Neuronal stem cell (in vitro differentiated cells): ENCODE results near the gene DPT.

Experiments used
- DNase-seq: peaks from one replicate; pipeline ENCODE4 v3.0.0-alpha.2; 2013; ENCODE audit warnings: low spot score
- H2AFZ ChIP-seq: one replicate; pipeline ENCODE4 v1.6.1; 2013; ENCODE audit warnings: mild to moderate bottlenecking, low read length, inconsistent platforms
- H2AK5ac ChIP-seq: 2 replicates; pipeline ENCODE4 v1.6.1; 2013; ENCODE audit warnings: low read depth, mild to moderate bottlenecking, inconsistent platforms, low read length, moderate library complexity, mixed read lengths
- H2BK120ac ChIP-seq: 2 replicates; pipeline ENCODE4 v1.6.1; 2013; ENCODE audit warnings: low read depth, mild to moderate bottlenecking, inconsistent platforms, low read length, moderate library complexity, mixed read lengths
- H2BK12ac ChIP-seq: one replicate; pipeline ENCODE4 v1.6.1; 2013; ENCODE audit warnings: low read length, inconsistent platforms
- H2BK15ac ChIP-seq: 2 replicates; pipeline ENCODE4 v1.6.1; 2013; ENCODE audit warnings: mild to moderate bottlenecking, low read length, inconsistent platforms, mixed read lengths
- H2BK5ac ChIP-seq: one replicate; pipeline ENCODE4 v1.6.1; 2013; ENCODE audit warnings: inconsistent platforms, mild to moderate bottlenecking, low read length, moderate library complexity
- H3K14ac ChIP-seq: one replicate; pipeline ENCODE4 v1.6.1; 2013; ENCODE audit warnings: low read length, inconsistent platforms
- H3K18ac ChIP-seq: 2 replicates; pipeline ENCODE4 v1.6.1; 2013; ENCODE audit warnings: low read length, inconsistent platforms
- H3K23ac ChIP-seq: 2 replicates; pipeline ENCODE4 v1.6.1; 2013; ENCODE audit warnings: low read depth, mild to moderate bottlenecking, mixed read lengths, low read length, inconsistent platforms; ENCODE audit not compliant: poor library complexity
- H3K27ac ChIP-seq: replicated peaks from 3 replicates; pipeline ENCODE4 v1.5.1; 2013; ENCODE audit warnings: low read length, inconsistent platforms
- H3K27me3 ChIP-seq, 3 experiments: 2 replicates each; pipeline ENCODE4 v1.6.1; 2013; ENCODE audit warnings: low read length in 3 of 3, mild to moderate bottlenecking in 2 of 3, inconsistent platforms in 1 of 3, low read depth in 1 of 3, mixed read lengths in 1 of 3, moderate library complexity in 1 of 3; ENCODE audit not compliant: control insufficient read depth in 3 of 3, insufficient read depth in 3 of 3
- H3K36me3 ChIP-seq, 2 donors: replicated peaks in 1 of 2; 2 replicates each; pipeline ENCODE4 v1.6.1; 2013; ENCODE audit warnings: low read length in 2 of 2; ENCODE audit not compliant: control insufficient read depth in 2 of 2, insufficient read depth in 2 of 2
- H3K4ac ChIP-seq: 2 replicates; pipeline ENCODE4 v1.6.1; 2013; ENCODE audit warnings: inconsistent platforms, mild to moderate bottlenecking, low read length, moderate library complexity
- H3K4me1 ChIP-seq, 2 donors: 1 replicate in 1 of 2; 2 replicates in 1 of 2; pipeline ENCODE4 v1.6.1; 2013; ENCODE audit warnings: low read length in 2 of 2, low read depth in 1 of 2; ENCODE audit not compliant: control insufficient read depth in 2 of 2, insufficient read depth in 1 of 2
- H3K4me2 ChIP-seq: one replicate; pipeline ENCODE4 v1.6.1; 2013; ENCODE audit warnings: mild to moderate bottlenecking, low read length, inconsistent platforms; ENCODE audit not compliant: insufficient read depth, poor library complexity, severe bottlenecking
- H3K4me3 ChIP-seq, 2 donors: 2 replicates each; pipeline ENCODE4 v1.5.1; 2013; ENCODE audit warnings: low read length in 2 of 2, mild to moderate bottlenecking in 2 of 2, inconsistent platforms in 1 of 2, moderate library complexity in 1 of 2
- H3K79me1 ChIP-seq: one replicate; pipeline ENCODE4 v1.6.1; 2013; ENCODE audit warnings: low read depth, mild to moderate bottlenecking, inconsistent platforms, low read length, moderate library complexity
- H3K9ac ChIP-seq: one replicate; pipeline ENCODE4 v1.6.1; 2013; ENCODE audit warnings: mild to moderate bottlenecking, low read depth, low read length, inconsistent platforms; ENCODE audit not compliant: poor library complexity
- H3K9me3 ChIP-seq, 2 donors: replicated peaks in 1 of 2; 2 replicates each; pipeline versions ENCODE3 to v1.6.1; 2013; ENCODE audit warnings: low read length in 2 of 2, mild to moderate bottlenecking in 2 of 2, inconsistent platforms in 1 of 2, low read depth in 1 of 2, mixed read lengths in 1 of 2, moderate library complexity in 1 of 2; ENCODE audit not compliant: control insufficient read depth in 2 of 2, insufficient read depth in 1 of 2
- H4K8ac ChIP-seq: one replicate; pipeline ENCODE4 v1.6.1; 2013; ENCODE audit warnings: low read depth, mild to moderate bottlenecking, inconsistent platforms, low read length, moderate library complexity
- H4K91ac ChIP-seq: one replicate; pipeline ENCODE4 v1.6.1; 2013; ENCODE audit warnings: low read length, low read depth, mild to moderate bottlenecking, inconsistent platforms; ENCODE audit not compliant: poor library complexity
- whole genome bisulfite sequencing, 2 donors: extraction: QIAGEN DNeasy Blood & Tissue Kit; methylation state at CpG; one replicate each; pipeline ENCODE4 v1.1.7; 2013; ENCODE audit warnings: missing lambda C conversion rate in 2 of 2, mixed read lengths in 1 of 2; ENCODE audit not compliant: insufficient read length in 2 of 2, insufficient replicate concordance in 1 of 2; ENCODE audit errors: extremely low coverage in 2 of 2; 5-methylcytosine and 5-hydroxymethylcytosine counted together

The DPT gene

DNA sequence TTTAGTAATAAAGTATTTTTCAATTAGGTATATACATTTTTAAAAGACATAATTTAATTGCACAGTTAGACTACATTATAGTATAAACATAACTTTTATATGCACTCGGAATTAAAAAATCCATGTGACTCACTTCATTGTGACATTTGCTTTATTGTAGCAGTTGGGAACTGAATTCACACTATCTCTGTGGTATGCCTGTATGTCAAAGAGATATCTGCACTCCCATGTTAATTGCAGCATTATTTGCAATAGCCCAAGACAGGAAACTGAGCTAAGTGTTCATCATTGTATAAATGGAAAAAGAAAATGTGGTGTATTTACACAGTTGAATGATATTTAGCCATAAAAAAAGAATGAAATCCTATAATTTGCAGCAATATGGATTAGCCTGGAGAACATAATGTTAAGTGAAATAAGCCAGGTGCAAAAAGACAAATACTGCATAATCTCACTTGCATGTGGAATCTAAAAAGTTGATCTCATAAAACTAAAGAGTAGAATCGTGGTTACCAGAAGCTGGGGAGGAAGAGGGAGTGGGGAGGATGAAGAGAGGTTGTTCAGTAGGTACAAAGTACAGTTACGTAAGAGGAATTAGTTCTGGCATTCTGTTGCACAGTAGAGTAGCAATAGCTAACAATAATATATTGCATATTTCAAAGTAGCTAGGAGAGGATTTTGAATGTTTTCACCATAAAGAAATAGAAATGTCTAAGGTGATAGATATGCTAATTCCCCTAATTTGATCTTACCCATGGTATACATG lies 64.8 kb downstream of the DPT start:
- Histone ChIP-seq H3K9me3 (no peaks in the 10 kb centered on the region), H2BK5ac (no peak overlapping the region), H3K4me2 (no peak overlapping the region), H3K27me3 (no peaks in the 10 kb centered on the region), H4K91ac (no peak overlapping the region), H3K18ac (no peak overlapping the region), H3K4me3 (no peak overlapping the region), H3K36me3 (no peaks in the 10 kb centered on the region), H3K4ac (no peak overlapping the region), H2AFZ (no peak overlapping the region), H2BK120ac (no peak overlapping the region), H3K14ac (no peak overlapping the region), H2AK5ac (no peak overlapping the region), H3K9ac (no peak overlapping the region), H4K8ac (no peak overlapping the region), H3K27ac (no peak overlapping the region), H3K4me1 (no peaks in the 10 kb centered on the region), H3K79me1 (no peaks in the 10 kb centered on the region), H3K23ac (no peak overlapping the region), H2BK15ac (no peak overlapping the region), H2BK12ac (no peak overlapping the region)
- DNase-seq = no peak
- whole genome bisulfite sequencing, 2 donors = no CpG with 5 or more reads among the region's 3 CpGs

DNA sequence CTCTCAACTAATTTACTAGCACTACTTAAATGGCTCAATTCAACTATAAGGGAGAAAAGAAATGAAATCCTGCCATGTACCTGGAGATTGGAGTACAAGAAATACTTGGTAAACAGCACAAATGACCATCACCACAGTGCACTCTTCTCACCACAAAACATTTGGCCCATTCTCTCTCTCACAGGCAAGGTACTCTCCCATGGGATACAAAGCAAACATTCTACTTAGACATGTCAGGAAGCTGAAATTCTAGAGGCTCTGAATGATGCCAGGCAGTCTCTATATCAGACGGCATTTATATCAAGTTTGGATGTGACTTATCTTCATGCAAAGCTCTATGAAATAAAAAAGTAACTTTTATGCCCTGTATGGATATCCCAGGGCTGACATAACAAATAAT lies 72.5 kb downstream of the DPT start:
- H3K36me3 ChIP-seq = no peaks in the 10 kb centered on the region
- no peaks in the 10 kb centered on the region for H3K9me3 ChIP-seq
- H3K14ac ChIP-seq = no peak overlapping the region

DNA sequence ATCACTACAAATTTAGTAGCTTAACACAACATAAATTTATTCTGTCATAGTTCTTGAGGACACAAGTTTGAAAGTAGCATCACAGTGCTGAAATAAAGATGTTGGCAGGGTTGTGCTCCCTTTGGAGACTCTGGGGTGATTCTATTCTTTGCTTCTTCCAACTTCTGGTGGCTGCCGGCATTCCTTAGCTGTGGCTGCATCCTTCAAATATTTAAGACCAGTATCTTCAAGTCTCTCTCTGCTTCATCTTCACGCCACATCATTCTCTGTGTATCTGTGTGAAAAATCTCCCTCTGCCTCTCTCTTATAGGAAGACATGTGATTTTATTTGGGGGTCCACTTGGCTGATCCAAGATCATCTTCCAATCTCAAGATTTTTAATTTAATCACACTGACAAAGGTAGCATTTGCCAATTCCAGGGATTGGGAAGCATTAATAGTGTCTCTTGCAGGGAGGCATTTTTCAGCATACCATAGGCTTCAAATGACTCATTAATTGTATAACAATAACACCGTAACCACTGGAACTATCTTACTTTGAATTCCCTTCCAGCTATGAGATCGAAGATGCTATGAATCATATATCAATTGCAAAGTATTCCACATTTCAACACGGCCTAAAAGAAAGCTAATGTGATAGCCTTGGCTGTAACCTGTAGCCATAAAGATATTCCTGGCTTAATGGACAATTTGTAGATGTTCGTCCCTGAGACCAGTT lies 74.6 kb downstream of the DPT start:
- WGBS, 2 donors = no CpG with 5 or more reads among the region's 6 CpGs
- H3K4me2 ChIP-seq = no peak overlapping the region

More for the DNA sequence above, 72.5 kb downstream of the DPT start:
- H2BK120ac ChIP-seq = no peak overlapping the region
- H2BK5ac ChIP-seq = no peak overlapping the region
- no peak overlapping the region for H3K4me3 ChIP-seq
- no peak overlapping the region for H2BK15ac ChIP-seq
- no peak overlapping the region for H3K18ac ChIP-seq
- no peak overlapping the region for H4K8ac ChIP-seq
- no peak overlapping the region for H3K4me2 ChIP-seq
- no peaks in the 10 kb centered on the region for H3K27me3 ChIP-seq
- H3K9ac ChIP-seq = no peak overlapping the region
- no CpG with 5 or more reads among the region's 1 CpG for WGBS, 2 donors
- H3K4me1 ChIP-seq = no peaks in the 10 kb centered on the region
- no peak overlapping the region for H3K4ac ChIP-seq
- H2BK12ac ChIP-seq = no peak overlapping the region
- H3K27ac ChIP-seq = no peak overlapping the region
- no peak overlapping the region for H3K23ac ChIP-seq
- no peak overlapping the region for H2AFZ ChIP-seq
- no peaks in the 10 kb centered on the region for H3K79me1 ChIP-seq
- H2AK5ac ChIP-seq = no peak overlapping the region
- H4K91ac ChIP-seq = no peak overlapping the region
- DNase-seq = no peak

DNA sequence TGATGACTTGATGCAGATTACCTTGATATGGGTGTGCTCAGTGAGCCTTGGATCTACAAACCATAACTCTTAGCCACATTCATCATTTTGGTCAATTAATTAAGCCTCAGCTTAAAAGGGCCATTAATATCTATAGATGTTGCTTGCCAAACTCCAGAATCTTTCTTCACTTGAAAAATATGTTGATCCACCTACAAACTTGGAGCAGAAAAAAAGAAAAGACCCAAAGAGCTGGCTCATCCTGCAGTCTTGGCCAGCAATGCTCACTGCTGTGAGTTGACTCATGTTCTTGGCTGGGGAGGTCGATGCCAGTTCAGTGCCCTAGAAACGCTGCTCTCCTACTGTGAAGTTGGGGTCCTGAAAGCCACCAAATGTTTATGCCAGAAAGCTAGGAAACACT lies 75.4 kb downstream of the DPT start:
- Histone ChIP-seq H3K4me3 (no peak overlapping the region), H3K18ac (no peak overlapping the region), H2AFZ (no peak overlapping the region), H2BK5ac (no peak overlapping the region), H3K36me3 (no peaks in the 10 kb centered on the region), H4K91ac (no peak overlapping the region), H4K8ac (no peak overlapping the region), H3K14ac (no peak overlapping the region), H3K27ac (no peak overlapping the region), H3K23ac (no peak overlapping the region), H2BK120ac (no peak overlapping the region), H3K79me1 (no peaks in the 10 kb centered on the region), H3K4ac (no peak overlapping the region), H2BK15ac (no peak overlapping the region), H3K9me3 (no peaks in the 10 kb centered on the region), H2AK5ac (no peak overlapping the region), H3K9ac (no peak overlapping the region), H3K27me3 (no peaks in the 10 kb centered on the region), H2BK12ac (no peak overlapping the region), H3K4me1 (no peaks in the 10 kb centered on the region), H3K4me2 (no peak overlapping the region)
- WGBS, 2 donors = no CpG with 5 or more reads among the region's 2 CpGs
- no peak for DNase-seq

More for the DNA sequence above, 74.6 kb downstream of the DPT start:
- H3K4me3 ChIP-seq = no peak overlapping the region
- no peak overlapping the region for H2BK15ac ChIP-seq
- no peak overlapping the region for H2AK5ac ChIP-seq
- no peak for DNase-seq
- H2BK12ac ChIP-seq = no peak overlapping the region
- H3K27ac ChIP-seq = no peak overlapping the region
- no peak overlapping the region for H3K18ac ChIP-seq
- no peaks in the 10 kb centered on the region for H3K79me1 ChIP-seq
- no peak overlapping the region for H3K4ac ChIP-seq
- no peak overlapping the region for H4K91ac ChIP-seq
- H2BK5ac ChIP-seq = no peak overlapping the region
- no peak overlapping the region for H3K23ac ChIP-seq
- H4K8ac ChIP-seq = no peak overlapping the region
- no peak overlapping the region for H2BK120ac ChIP-seq
- no peak overlapping the region for H3K9ac ChIP-seq
- no peaks in the 10 kb centered on the region for H3K9me3 ChIP-seq
- H3K14ac ChIP-seq = no peak overlapping the region
- H2AFZ ChIP-seq = no peak overlapping the region
- no peaks in the 10 kb centered on the region for H3K4me1 ChIP-seq
- H3K36me3 ChIP-seq = no peaks in the 10 kb centered on the region
- H3K27me3 ChIP-seq = no peaks in the 10 kb centered on the region
